B cell (primary cell): ENCODE data around the gene HTATIP2. TPM values are rescaled to one million over a fixed set of nuclear protein-coding genes. Genes with fewer than 3 reads are reported as not detected.

ENCODE experiments used
- ATAC-seq: fragments of 200-7000 bp; cut with Tn5 transposase; one replicate; pipeline ENCODE4 v1.10.0; 2021; ENCODE audit warnings: low read depth, mild to moderate bottlenecking, moderate number of reproducible peaks, moderate library complexity
- CTCF ChIA-PET: fragments of 350-600 bp; sonication (Branson Sonifier 250); formaldehyde crosslinking; loops from one replicate; lab custom pipeline; 2021; ENCODE audit warnings: antibody characterized with exemption, inconsistent platforms; lab: Charles Lee
- POLR2A ChIA-PET: fragments of 350-600 bp; sonication (Branson Sonifier 250); formaldehyde crosslinking; loops from one replicate; lab custom pipeline; 2021; ENCODE audit warnings: antibody characterized with exemption; lab: Charles Lee
- DNase-seq: peaks from one replicate; pipeline ENCODE4 v3.0.0; 2013
- H2AFZ ChIP-seq: 2 replicates; pipeline ENCODE4 v1.6.1; 2012; ENCODE audit warnings: mild to moderate bottlenecking, low read depth, low read length; ENCODE audit not compliant: insufficient read depth, poor library complexity, severe bottlenecking
- H3K27ac ChIP-seq, 2 donors: 1 replicate in 1 of 2; 2 replicates in 1 of 2; pipeline ENCODE4 v1.5.1; 2012 to 2013; ENCODE audit warnings: low read length in 2 of 2, mild to moderate bottlenecking in 2 of 2, moderate library complexity in 1 of 2
- H3K27me3 ChIP-seq, 4 experiments: fragments of 200-600 bp in 1 of 4; sonication (generic) in 1 of 4; replicated peaks in 1 of 4; 1 replicate in 2 of 4; 2 replicates in 2 of 4; pipeline versions ENCODE4 v1.6.1 to v1.7.0; 2013 to 2016; ENCODE audit warnings: low read length in 3 of 4, mild to moderate bottlenecking in 2 of 4, mixed read lengths in 1 of 4, moderate library complexity in 1 of 4; ENCODE audit not compliant: insufficient read depth in 4 of 4, control insufficient read depth in 3 of 4; ENCODE audit errors: control extremely low read depth in 1 of 4
- H3K36me3 ChIP-seq, 2 experiments: replicated peaks in 1 of 2; 1 replicate in 1 of 2; 2 replicates in 1 of 2; pipeline versions ENCODE4 v1.6.1 to v1.7.1; 2013; ENCODE audit warnings: low read length in 1 of 2; ENCODE audit not compliant: insufficient read depth in 2 of 2, control insufficient read depth in 1 of 2; ENCODE audit errors: control extremely low read depth in 1 of 2, extremely low read depth in 1 of 2
- H3K4me1 ChIP-seq, 2 donors: fragments of 200-600 bp in 1 of 2; sonication (generic) in 1 of 2; 1 replicate in 1 of 2; 2 replicates in 1 of 2; pipeline versions ENCODE4 v1.5.1 to v1.6.1; 2013 to 2017; ENCODE audit warnings: low read length in 2 of 2; ENCODE audit not compliant: control insufficient read depth in 2 of 2, insufficient read depth in 2 of 2
- H3K4me2 ChIP-seq: replicated peaks from 2 replicates; pipeline ENCODE3; 2012; ENCODE audit warnings: mild to moderate bottlenecking, low read depth, low read length; ENCODE audit not compliant: poor library complexity, severe bottlenecking
- H3K4me3 ChIP-seq, 5 experiments: fragments of 200-600 bp in 1 of 5; sonication (generic) in 1 of 5; 1 replicate in 3 of 5; 2 replicates in 2 of 5; pipeline versions ENCODE4 v1.5.1 to v1.7.0; 2011 to 2016; ENCODE audit warnings: low read length in 4 of 5, mild to moderate bottlenecking in 4 of 5, low read depth in 2 of 5, control low read depth in 1 of 5, moderate library complexity in 1 of 5; ENCODE audit not compliant: insufficient read depth in 1 of 5; ENCODE audit errors: control extremely low read depth in 1 of 5, extremely low read depth in 1 of 5
- H3K79me2 ChIP-seq: fragments of 200-600 bp; sonication (generic); one replicate; pipeline ENCODE4 v1.6.0; 2016; ENCODE audit warnings: low read length; ENCODE audit not compliant: control insufficient read depth, insufficient read depth
- H3K9ac ChIP-seq: fragments of 200-600 bp; sonication (generic); 2 replicates; pipeline ENCODE4 v1.6.1; 2017; ENCODE audit warnings: mild to moderate bottlenecking, low read length, moderate library complexity
- H3K9me3 ChIP-seq, 3 donors: one replicate each; pipeline versions ENCODE4 v1.6.1 to v1.7.1; 2013; ENCODE audit warnings: low read length in 2 of 3; ENCODE audit not compliant: control insufficient read depth in 2 of 3, insufficient read depth in 1 of 3; ENCODE audit errors: control extremely low read depth in 1 of 3
- H4K20me1 ChIP-seq: 2 replicates; pipeline ENCODE4 v1.6.0; 2012; ENCODE audit warnings: mild to moderate bottlenecking, low read length; ENCODE audit not compliant: insufficient read depth, control insufficient read depth, poor library complexity, severe bottlenecking
- H3K27ac Mint-ChIP-seq: one replicate; pipeline ENCODE4 v1.8.0; 2021; ENCODE audit warnings: mixed read lengths
- H3K27me3 Mint-ChIP-seq: one replicate; pipeline ENCODE4 v1.8.0; 2021; ENCODE audit warnings: mixed read lengths
- H3K4me1 Mint-ChIP-seq: one replicate; pipeline ENCODE4 v1.8.0; 2021; ENCODE audit warnings: mixed read lengths
- H3K4me3 Mint-ChIP-seq: one replicate; pipeline ENCODE4 v1.8.0; 2021; ENCODE audit warnings: mixed read lengths
- H3K9me3 Mint-ChIP-seq: one replicate; pipeline ENCODE4 v1.8.0; 2022; ENCODE audit warnings: mixed read lengths; ENCODE audit not compliant: insufficient read depth
- CTCF ChIP-seq: fragments of 200-600 bp; IDR thresholded peaks from one replicate; pipeline ENCODE4 v1.8.0; 2022; ENCODE audit warnings: antibody characterized with exemption, mild to moderate bottlenecking
- EZH2 ChIP-seq: IDR thresholded peaks from 2 replicates; pipeline ENCODE4 v1.6.1; 2012; ENCODE audit warnings: borderline replicate concordance, low read depth, mild to moderate bottlenecking, moderate library complexity, low read length; ENCODE audit not compliant: insufficient read depth, poor library complexity, severe bottlenecking
- WGBS: methylation state at CpG from one replicate; pipeline ENCODE4 v1.1.5; 2013; ENCODE audit warnings: missing lambda C conversion rate; ENCODE audit not compliant: insufficient coverage; 5-methylcytosine and 5-hydroxymethylcytosine counted together
- intact Hi-C: fragments of 100-400 bp; cut with micrococcal nuclease; formaldehyde crosslinking; loops from one replicate; pipeline ENCODE4 v1.10.0; 2022
- polyA plus RNA-seq: library from polyadenylated mRNA; depleted of rRNA; stranded (reverse); fragments of >200 nt; gene quantifications from 2 replicates; pipeline ENCODE4 v1.2.3, GENCODE V29; 2012
- total RNA-seq, 2 donors: library from RNA; stranded (reverse); fragments of 120-200 nt in 1 of 2; gene quantifications; 1 replicate in 1 of 2; 2 replicates in 1 of 2; pipeline versions ENCODE4 v1.2.3 to v1.2.4, GENCODE V29; 2013 to 2022

The HTATIP2 gene
- total and polyA plus RNA-seq, 2 donors (not counting 1 experiment from before 2014, with no cell fraction given), result 18.2 to 31.2 TPM

GRCh38 chr11:20369826-20370225, 6.3 kb downstream of the HTATIP2 start:
- Histone ChIP-seq H3K27ac (no peak overlapping the region), H3K27me3 (no peaks in the 10 kb centered on the region), H4K20me1 (no peaks in the 10 kb centered on the region), H3K9ac (no peak overlapping the region), H3K4me2 (no peak overlapping the region), H3K9me3 (no peaks in the 10 kb centered on the region), H3K4me3 (no peak overlapping the region), H3K79me2 (no peaks in the 10 kb centered on the region), H3K4me1 (peaks cover 0 to 3% of the 10 kb centered on the region in 2 donors), H3K36me3 (peaks cover 7 to 21% of the 10 kb centered on the region in 2 experiments), H2AFZ (no peak overlapping the region)
- POLR2A ChIA-PET, result no interaction called here
- H3K9me3 Mint-ChIP-seq, result no peaks in the 10 kb centered on the region
- CTCF ChIA-PET, result interaction anchor here (2.8 kb wide), 1 partner anchor 17 kb away, joined by 7 read pairs; the partner anchor contains the start of gene PRMT3
- ATAC-seq, result no peak
- no peak for TF ChIP-seq EZH2
- TF ChIP-seq CTCF, result no peak
- no peaks in the 10 kb centered on the region for H3K27me3 Mint-ChIP-seq
- no peak overlapping the region for H3K4me3 Mint-ChIP-seq
- no peak for DNase-seq
- intact Hi-C loops, result loop anchor here (10.0 kb wide), 1 partner anchor 1975 kb away; the partner anchor contains the start of gene LDHA
- peak overlapping the region; percentile 46 for H3K27ac Mint-ChIP-seq
- H3K4me1 Mint-ChIP-seq, result peaks cover 24% of the 10 kb centered on the region

GRCh38 chr11:20372081-20372626, 8.6 kb downstream of the HTATIP2 start:
- POLR2A ChIA-PET, result no interaction called here

More at GRCh38 chr11:20372081-20372626, 8.6 kb downstream of the HTATIP2 start:
- Mint-ChIP-seq H3K9me3 (no peaks in the 10 kb centered on the region), H3K27me3 (no peaks in the 10 kb centered on the region), H3K27ac (no peak overlapping the region), H3K4me1 (peaks cover 10% of the 10 kb centered on the region), H3K4me3 (no peak overlapping the region)
- no peaks in the 10 kb centered on the region for H3K79me2 ChIP-seq
- DNase-seq (no peak), ATAC-seq (no peak)
- no peaks in the 10 kb centered on the region for H3K9me3 ChIP-seq
- TF ChIP-seq EZH2 (no peak), CTCF (no peak)
- H3K27ac ChIP-seq, result no peak overlapping the region
- H3K9ac ChIP-seq, result no peak overlapping the region
- no peak overlapping the region for H3K4me3 ChIP-seq
- H3K4me2 ChIP-seq, result no peak overlapping the region
- no peaks in the 10 kb centered on the region for H3K27me3 ChIP-seq
- peaks cover 3 to 27% of the 10 kb centered on the region in 2 experiments for H3K36me3 ChIP-seq
- H4K20me1 ChIP-seq, result no peaks in the 10 kb centered on the region
- CTCF ChIA-PET, result interaction anchor here (0.6 to 2.0 kb wide), 3 partner anchors 18 to 1652 kb away, joined by 3 to 5 read pairs (median 3); no protein-coding TSS in a partner anchor
- WGBS, result 92% methylated on average over 2 of the region's 5 CpGs
- no peak overlapping the region for H2AFZ ChIP-seq
- intact Hi-C loops, result no loop called here
- H3K4me1 ChIP-seq, result no peaks in the 10 kb centered on the region
